ENCODE measurements around the gene IRX4. TPM values are rescaled to one million over a fixed set of nuclear protein-coding genes. Genes with fewer than 3 reads are reported as not detected.
"Not testable (repeated sequence)": the region's sequence is repeated elsewhere in the genome, so short reads cannot be mapped to it uniquely, and the experiment has no call there.

IRX4 gene
- total RNA-seq, 1 donor from 2014 or later, result not detected

DNA sequence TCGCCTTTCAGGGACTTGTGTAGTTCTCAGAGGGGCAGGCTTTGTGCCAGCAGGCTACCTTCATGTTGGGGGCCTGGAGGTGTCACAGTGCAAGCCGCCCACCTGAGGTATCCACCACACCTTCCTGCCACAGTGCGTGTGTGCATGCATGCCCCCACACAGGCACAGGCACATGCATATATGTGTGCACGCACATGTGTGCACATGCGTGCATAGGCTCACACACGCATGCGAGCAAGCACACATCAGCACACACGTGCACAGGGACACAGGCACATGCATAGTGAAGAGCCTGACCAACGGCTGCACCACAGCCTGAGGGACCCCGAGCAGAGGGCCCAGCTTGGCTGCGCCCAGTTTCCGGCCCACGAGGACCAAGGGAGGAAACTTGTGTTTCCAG lies 36.1 kb downstream of the IRX4 start:
- H3K4me3 ChIP-seq, result no peak overlapping the region
- no peaks in the 10 kb centered on the region for H3K9me3 ChIP-seq
- TF ChIP-seq, protein P1, sequence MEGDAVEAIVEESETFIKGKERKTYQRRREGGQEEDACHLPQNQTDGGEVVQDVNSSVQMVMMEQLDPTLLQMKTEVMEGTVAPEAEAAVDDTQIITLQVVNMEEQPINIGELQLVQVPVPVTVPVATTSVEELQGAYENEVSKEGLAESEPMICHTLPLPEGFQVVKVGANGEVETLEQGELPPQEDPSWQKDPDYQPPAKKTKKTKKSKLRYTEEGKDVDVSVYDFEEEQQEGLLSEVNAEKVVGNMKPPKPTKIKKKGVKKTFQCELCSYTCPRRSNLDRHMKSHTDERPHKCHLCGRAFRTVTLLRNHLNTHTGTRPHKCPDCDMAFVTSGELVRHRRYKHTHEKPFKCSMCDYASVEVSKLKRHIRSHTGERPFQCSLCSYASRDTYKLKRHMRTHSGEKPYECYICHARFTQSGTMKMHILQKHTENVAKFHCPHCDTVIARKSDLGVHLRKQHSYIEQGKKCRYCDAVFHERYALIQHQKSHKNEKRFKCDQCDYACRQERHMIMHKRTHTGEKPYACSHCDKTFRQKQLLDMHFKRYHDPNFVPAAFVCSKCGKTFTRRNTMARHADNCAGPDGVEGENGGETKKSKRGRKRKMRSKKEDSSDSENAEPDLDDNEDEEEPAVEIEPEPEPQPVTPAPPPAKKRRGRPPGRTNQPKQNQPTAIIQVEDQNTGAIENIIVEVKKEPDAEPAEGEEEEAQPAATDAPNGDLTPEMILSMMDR (IDR thresholded peaks at IDR 0.05), result no peak
- H3K27me3 ChIP-seq, result peaks cover 38% of the 10 kb centered on the region
- DNase-seq, result no peak
- intact Hi-C loops (cut with DNase I), result no loop called here
- H3K36me3 ChIP-seq, result no peaks in the 10 kb centered on the region
- ATAC-seq, result no peak
- no peaks in the 10 kb centered on the region for H3K4me1 ChIP-seq
- no peak overlapping the region for H3K27ac ChIP-seq

DNA sequence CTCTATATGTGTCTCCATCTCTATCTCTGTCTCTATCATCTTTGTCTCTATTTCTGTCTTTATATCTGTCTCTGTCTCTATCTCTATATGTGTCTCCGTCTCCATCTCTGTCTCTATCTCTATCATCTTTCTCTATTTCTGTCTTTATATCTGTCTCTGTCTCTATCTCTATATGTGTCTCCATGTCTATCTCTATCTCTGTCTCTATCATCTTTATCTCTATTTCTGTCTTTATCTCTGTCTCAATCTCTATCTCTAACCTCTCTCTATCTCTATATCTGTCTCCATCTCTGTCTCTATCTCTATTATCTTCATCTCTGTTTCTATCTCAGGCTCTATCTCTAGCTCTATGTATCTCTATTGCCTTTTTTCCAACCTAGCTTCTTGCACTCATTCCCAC lies 37.0 kb downstream of the IRX4 start:
- Histone ChIP-seq H3K9me3 (no peaks in the 10 kb centered on the region), H3K4me1 (no peaks in the 10 kb centered on the region), H3K4me3 (no peak overlapping the region), H3K27ac (no peak overlapping the region), H3K27me3 (peaks cover 37% of the 10 kb centered on the region), H3K36me3 (no peaks in the 10 kb centered on the region)
- intact Hi-C loops (cut with DNase I), result no loop called here
- no peak for DNase-seq
- TF ChIP-seq, protein P1 (IDR thresholded peaks at IDR 0.05), result no peak
- no peak for ATAC-seq

DNA sequence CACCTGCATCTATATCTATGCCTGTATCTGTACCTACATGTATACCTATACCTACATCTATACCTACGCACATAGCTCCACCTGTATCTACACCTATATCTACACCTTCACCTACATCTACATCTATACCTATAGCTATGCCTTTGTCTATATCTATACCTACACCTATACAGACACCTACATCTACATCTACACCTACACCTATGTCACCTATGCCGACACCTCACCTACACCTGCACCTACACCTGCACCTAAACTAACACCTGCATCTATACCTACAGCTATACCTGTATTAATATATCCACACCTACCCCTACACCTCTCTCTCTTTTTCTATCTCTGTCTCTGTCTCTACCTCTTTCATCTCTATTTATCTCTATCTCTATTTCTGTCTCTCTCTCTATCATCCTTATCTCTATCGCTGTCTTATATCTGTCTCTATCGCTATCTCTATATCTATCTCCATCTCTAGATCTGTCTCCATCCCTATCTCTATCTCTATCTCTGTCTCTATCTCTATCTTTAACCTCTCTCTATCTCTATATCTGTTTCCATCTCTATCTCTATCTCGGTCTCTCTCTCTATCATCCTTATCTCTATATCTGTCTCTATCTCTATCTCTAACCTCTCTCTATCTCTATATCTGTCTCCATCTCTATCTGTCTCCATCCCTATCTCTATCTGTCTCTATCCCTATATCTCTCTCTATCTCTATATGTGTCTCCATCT lies 37.9 kb downstream of the IRX4 start:
- no peak for ATAC-seq
- TF ChIP-seq, protein P1 (IDR thresholded peaks at IDR 0.05), result no peak
- Histone ChIP-seq H3K4me1 (no peaks in the 10 kb centered on the region), H3K36me3 (no peaks in the 10 kb centered on the region), H3K4me3 (no peak overlapping the region), H3K27ac (no peak overlapping the region), H3K9me3 (no peaks in the 10 kb centered on the region), H3K27me3 (peaks cover 37% of the 10 kb centered on the region)
- intact Hi-C loops (cut with DNase I), result no loop called here
- DNase-seq, result no peak

DNA sequence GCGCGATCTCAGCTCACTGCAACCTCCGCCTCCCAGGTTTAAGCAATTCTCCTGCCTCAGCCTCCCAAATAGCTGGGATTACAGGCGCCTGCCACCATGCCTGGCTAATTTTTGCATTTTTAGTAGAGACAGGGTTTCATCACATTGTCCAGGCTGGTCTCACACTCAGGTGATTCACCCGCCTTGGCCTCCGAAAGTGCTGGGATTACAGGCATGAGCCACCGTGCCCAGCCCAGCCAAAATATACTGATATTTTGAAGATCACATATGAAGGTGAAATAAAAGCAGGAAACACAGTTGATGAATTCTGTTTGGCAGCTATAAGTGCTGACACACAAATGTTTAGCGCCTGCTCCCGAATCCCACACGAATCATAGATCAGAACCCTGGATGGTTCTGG lies 39.0 kb downstream of the IRX4 start:
- H3K27me3 ChIP-seq, result peaks cover 35% of the 10 kb centered on the region
- ATAC-seq; intact Hi-C loops (cut with DNase I): not testable (repeated sequence)

DNA sequence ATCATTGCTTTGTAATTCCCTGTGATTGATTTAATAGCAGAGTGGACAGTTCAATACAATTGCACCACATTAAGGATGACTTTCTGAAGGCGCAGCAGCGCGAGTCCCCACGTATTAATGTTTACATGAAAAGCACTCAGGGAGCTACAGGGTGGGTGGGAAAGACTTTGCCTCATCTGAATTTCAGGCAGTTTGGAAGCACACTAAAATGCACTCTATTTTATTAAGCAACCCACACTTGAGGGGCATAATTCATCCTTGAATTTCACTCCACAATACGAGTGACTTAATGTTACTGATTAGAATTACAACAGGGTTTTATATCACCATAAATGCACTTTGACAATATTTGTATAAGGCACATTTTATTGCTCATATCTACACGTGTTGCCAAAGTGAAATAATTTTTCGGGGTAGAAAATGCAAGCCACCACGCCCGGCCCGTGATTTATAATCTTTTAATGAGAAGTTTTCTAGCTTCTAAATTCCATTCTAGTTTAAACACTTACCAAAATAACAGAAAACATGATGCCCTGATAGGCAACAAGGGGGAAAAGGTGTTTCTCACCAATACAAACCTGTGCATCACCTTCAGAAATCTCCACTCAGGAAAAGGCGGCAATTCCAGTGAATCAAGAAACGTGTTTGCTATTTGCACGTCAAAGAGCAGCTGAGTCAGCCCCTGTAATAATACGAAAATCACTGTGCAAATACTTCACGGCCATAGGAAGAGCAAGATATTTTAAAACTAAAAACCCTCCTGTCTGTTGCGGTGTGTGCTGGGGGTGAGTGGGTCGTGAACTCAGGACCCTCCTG lies 40.5 kb downstream of the IRX4 start:
- TF ChIP-seq, protein P1 (IDR thresholded peaks at IDR 0.05), result no peak
- no peaks in the 10 kb centered on the region for H3K4me1 ChIP-seq
- H3K27me3 ChIP-seq, result peaks cover 46% of the 10 kb centered on the region
- H3K4me3 ChIP-seq, result no peak overlapping the region
- no peak overlapping the region for H3K27ac ChIP-seq
- no peaks in the 10 kb centered on the region for H3K36me3 ChIP-seq
- DNase-seq (no peak), ATAC-seq (no peak)
- intact Hi-C loops (cut with DNase I), result no loop called here
- no peaks in the 10 kb centered on the region for H3K9me3 ChIP-seq

More for the DNA sequence above, 39.0 kb downstream of the IRX4 start:
- not testable (repeated sequence) for DNase-seq, H3K4me1 ChIP-seq, H3K9me3 ChIP-seq, H3K27ac ChIP-seq, H3K4me3 ChIP-seq, H3K36me3 ChIP-seq

Measured in upper lobe of right lung (tissue), 1 donor.